Nephron (organoid): ENCODE data around the gene C3orf18.

Experiments
- H3K27ac Mint-ChIP-seq, 3 experiments: 2 replicates each; pipeline ENCODE4 v1.8.0; 2020; ENCODE audit warnings: mixed read lengths in 3 of 3, mild to moderate bottlenecking in 2 of 3, moderate library complexity in 1 of 3
- H3K27me3 Mint-ChIP-seq: 2 replicates; pipeline ENCODE4 v1.8.0; 2021; ENCODE audit warnings: low read depth, mild to moderate bottlenecking, moderate library complexity, mixed read lengths
- H3K36me3 Mint-ChIP-seq: 2 replicates; pipeline ENCODE4 v1.8.0; 2020; ENCODE audit warnings: low read depth, mixed read lengths
- H3K4me1 Mint-ChIP-seq: 2 replicates; pipeline ENCODE4 v1.8.0; 2020; ENCODE audit warnings: mixed read lengths
- H3K4me3 Mint-ChIP-seq, 3 experiments: 2 replicates each; pipeline ENCODE4 v1.8.0; 2020; ENCODE audit warnings: mild to moderate bottlenecking in 3 of 3, mixed read lengths in 3 of 3, moderate library complexity in 2 of 3
- H3K9me3 Mint-ChIP-seq: 2 replicates; pipeline ENCODE4 v1.8.0; 2020; ENCODE audit warnings: mixed read lengths
- TF ChIP-seq, protein P1 (sequence below), 3 experiments: fragments of 200-600 bp; sonication (generic); IDR thresholded peaks; one replicate each; pipeline ENCODE4 v1.5.0; 2021; ENCODE audit warnings: antibody characterized with exemption in 3 of 3; ENCODE audit not compliant: unreplicated experiment in 3 of 3

The C3orf18 gene

DNA sequence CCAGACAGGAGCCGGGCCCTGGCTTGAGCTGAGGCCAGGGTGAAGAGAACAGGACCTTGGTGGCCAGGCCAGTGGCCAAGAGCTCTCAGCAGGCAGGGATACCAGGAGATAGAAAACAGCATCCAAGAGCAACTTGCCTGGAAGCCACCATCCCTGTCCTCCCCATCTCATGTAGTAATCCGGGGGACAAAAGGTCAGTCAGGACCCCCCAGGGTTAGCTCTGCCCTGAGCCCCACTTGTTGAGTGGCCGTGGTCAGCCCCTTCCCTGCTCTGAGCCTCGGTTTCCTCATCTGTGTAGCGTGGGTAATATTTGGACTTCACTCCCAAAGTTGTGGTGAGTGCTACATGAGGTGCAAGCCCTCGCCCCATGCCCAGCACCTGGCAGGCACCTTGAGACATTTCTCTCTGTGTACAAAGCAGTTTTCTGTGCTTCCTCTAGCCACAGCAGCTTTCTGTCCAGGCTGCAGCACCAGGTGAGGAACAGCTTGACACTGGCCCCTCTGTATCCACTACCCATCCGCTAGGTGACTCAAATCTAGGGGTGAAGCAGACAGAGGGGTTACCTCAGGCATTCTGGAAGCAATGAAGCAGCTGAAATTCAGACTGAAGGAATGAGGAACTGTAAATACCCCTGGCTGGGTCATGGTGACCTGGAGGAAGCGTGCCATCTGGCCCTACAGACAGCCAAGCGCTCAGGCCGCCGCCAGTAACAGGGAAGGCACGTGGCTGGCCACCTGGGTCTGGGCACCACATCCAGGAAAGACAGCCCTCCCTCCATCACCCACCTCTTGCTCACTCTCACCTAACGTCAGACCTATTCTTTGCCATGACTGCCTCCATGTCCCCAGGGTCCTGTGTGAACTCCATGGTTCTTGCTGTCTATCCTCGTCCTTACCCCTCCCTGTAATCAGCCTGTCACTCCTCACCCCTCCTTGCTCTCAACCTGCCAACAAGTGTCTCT, 37.4 kb upstream of the C3orf18 start:
- Mint-ChIP-seq H3K27ac (peak overlapping the region; percentile 31 to 100 (median 77)), H3K4me3 (no peak overlapping the region), H3K9me3 (no peaks in the 10 kb centered on the region), H3K36me3 (peaks cover 10% of the 10 kb centered on the region), H3K27me3 (peaks cover 2% of the 10 kb centered on the region), H3K4me1 (peaks cover 43% of the 10 kb centered on the region)
- TF ChIP-seq, protein P1, sequence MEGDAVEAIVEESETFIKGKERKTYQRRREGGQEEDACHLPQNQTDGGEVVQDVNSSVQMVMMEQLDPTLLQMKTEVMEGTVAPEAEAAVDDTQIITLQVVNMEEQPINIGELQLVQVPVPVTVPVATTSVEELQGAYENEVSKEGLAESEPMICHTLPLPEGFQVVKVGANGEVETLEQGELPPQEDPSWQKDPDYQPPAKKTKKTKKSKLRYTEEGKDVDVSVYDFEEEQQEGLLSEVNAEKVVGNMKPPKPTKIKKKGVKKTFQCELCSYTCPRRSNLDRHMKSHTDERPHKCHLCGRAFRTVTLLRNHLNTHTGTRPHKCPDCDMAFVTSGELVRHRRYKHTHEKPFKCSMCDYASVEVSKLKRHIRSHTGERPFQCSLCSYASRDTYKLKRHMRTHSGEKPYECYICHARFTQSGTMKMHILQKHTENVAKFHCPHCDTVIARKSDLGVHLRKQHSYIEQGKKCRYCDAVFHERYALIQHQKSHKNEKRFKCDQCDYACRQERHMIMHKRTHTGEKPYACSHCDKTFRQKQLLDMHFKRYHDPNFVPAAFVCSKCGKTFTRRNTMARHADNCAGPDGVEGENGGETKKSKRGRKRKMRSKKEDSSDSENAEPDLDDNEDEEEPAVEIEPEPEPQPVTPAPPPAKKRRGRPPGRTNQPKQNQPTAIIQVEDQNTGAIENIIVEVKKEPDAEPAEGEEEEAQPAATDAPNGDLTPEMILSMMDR (IDR thresholded peaks at IDR 0.05; ENCODE audit: unreplicated experiment in 3 of 3), result no peak

- TF ChIP-seq, protein P1 (IDR thresholded peaks at IDR 0.05; ENCODE audit: unreplicated experiment in 3 of 3), result no peak
- H3K27ac Mint-ChIP-seq, result peak overlapping the region; percentile 100
- peaks cover 5% of the 10 kb centered on the region for H3K27me3 Mint-ChIP-seq
- peaks cover 43% of the 10 kb centered on the region for H3K4me1 Mint-ChIP-seq
- H3K36me3 Mint-ChIP-seq, result peaks cover 10% of the 10 kb centered on the region
- H3K4me3 Mint-ChIP-seq, result no peak overlapping the region
- no peaks in the 10 kb centered on the region for H3K9me3 Mint-ChIP-seq
Measured at GRCh38 chr3:50604110-50604621, 36.6 kb upstream of the C3orf18 start.

DNA sequence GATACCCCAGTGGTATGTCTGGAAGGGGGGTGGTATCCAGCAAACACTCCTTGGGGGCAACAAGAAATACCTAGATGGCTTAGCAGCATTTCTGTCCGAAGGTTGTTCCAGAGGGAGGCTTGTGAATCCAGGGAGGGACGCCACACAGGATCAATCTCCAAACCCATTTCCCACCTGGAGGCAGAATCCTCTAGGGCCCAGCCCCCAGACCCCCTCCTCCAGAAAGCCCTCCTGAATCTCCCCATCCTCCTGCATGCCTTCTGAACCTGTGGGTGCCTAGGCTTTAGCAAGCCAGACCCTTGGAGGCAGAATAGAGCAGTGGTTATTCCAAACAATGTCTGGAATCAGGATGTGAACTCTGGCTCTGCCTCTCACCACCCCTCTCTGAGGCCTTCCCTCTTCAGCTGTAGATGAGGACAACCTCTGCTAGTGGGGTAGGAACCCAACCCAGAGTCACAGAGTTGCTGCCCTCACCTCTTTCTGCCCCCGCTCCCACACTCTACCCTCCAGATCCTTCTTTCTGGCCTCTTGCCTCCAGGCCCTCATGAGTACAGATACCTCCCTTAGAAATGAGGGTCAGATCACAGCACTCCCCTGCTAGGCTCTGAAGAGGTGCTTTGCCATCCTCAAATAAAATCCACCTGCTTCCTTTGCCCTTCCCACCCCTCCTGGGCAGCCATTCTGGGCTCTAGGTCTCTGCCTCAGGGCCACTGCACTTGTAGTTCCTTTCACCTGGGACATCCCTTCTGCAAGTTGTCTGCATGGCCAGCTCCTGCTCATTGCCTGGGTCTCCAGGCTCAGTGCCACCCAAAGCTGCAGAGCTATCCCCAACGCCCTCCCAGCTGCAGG, 35.9 kb upstream of the C3orf18 start:
- peaks cover 5% of the 10 kb centered on the region for H3K27me3 Mint-ChIP-seq
- H3K36me3 Mint-ChIP-seq, result peaks cover 10% of the 10 kb centered on the region
- TF ChIP-seq, protein P1 (IDR thresholded peaks at IDR 0.05; ENCODE audit: unreplicated experiment in 3 of 3), result no peak
- H3K27ac Mint-ChIP-seq, result peak overlapping the region; percentile 100
- H3K9me3 Mint-ChIP-seq, result no peaks in the 10 kb centered on the region
- H3K4me3 Mint-ChIP-seq, result no peak overlapping the region
- peaks cover 41% of the 10 kb centered on the region for H3K4me1 Mint-ChIP-seq

DNA sequence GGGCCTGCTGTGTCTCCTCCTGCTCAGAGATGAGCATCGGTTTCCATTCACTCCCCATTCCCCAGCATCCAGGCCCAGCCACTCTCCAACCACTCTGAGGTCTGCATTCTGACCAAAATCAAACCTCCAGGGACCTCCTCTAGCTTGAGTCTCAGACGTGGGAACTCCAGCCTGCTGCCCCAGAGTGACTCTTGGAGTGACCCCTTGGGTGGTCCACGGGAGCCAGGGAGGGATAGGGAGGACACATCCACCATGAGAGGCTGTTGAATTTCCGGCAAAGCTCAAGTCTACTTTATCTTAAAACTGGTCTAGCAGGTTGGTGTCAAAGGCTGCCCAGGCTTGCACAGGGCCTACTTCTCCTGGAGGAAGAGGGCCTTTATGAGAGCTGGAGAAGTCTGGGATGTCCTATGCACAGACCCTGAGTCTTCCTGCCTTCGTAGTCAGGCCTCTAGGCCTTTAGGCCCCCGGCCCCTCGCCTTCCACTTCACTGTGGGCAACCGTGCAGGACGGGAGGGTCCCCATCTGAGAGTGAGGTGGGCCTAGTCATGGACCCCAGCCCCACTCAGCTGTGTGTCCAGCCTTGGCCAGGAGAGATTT, 35.1 kb upstream of the C3orf18 start:
- H3K4me1 Mint-ChIP-seq, result peaks cover 48% of the 10 kb centered on the region
- peaks cover 10% of the 10 kb centered on the region for H3K36me3 Mint-ChIP-seq
- no peaks in the 10 kb centered on the region for H3K9me3 Mint-ChIP-seq
- peak overlapping the region in 2 of 3 experiments; percentile 7 to 8 for H3K4me3 Mint-ChIP-seq
- H3K27me3 Mint-ChIP-seq, result peaks cover 5% of the 10 kb centered on the region
- H3K27ac Mint-ChIP-seq, result peak overlapping the region; percentile 100
- TF ChIP-seq, protein P1 (IDR thresholded peaks at IDR 0.05; ENCODE audit: unreplicated experiment in 3 of 3), result no peak

GRCh38 chr3:50600841-50601591, 33.5 kb upstream of the C3orf18 start:
- no peaks in the 10 kb centered on the region for H3K9me3 Mint-ChIP-seq
- H3K36me3 Mint-ChIP-seq, result peaks cover 8% of the 10 kb centered on the region
- H3K4me3 Mint-ChIP-seq, result peak overlapping the region in 2 of 3 experiments; percentile 11 to 28
- H3K27ac Mint-ChIP-seq, result peak overlapping the region; percentile 100
- peaks cover 48% of the 10 kb centered on the region for H3K4me1 Mint-ChIP-seq
- TF ChIP-seq, protein P1 (IDR thresholded peaks at IDR 0.05; ENCODE audit: unreplicated experiment in 3 of 3), result no peak
- peaks cover 5% of the 10 kb centered on the region for H3K27me3 Mint-ChIP-seq
